Measurements from ENCODE around the gene PRKCE.

The PRKCE gene

GRCh38 chr2:45631955-45632354, 19.5 kb upstream of the PRKCE start:
- no peak for DNase-seq (ENCODE audit: low read depth)

GRCh38 chr2:45634223-45634622, 17.3 kb upstream of the PRKCE start:
- no peak for DNase-seq (ENCODE audit: low read depth)

- no peak for DNase-seq (ENCODE audit: low read depth)
These were observed 15.5 kb upstream of the PRKCE start for GRCh38 chr2:45636008-45636407.

GRCh38 chr2:45637440-45637839, 14.0 kb upstream of the PRKCE start:
- DNase-seq (ENCODE audit: low read depth), result no peak

- no peak for DNase-seq (ENCODE audit: low read depth)
These were observed 10.9 kb upstream of the PRKCE start for GRCh38 chr2:45640576-45640975.

GRCh38 chr2:45643095-45643494, 8.4 kb upstream of the PRKCE start:
- DNase-seq (ENCODE audit: low read depth), result no peak

GRCh38 chr2:45643543-45644542, 7.6 kb upstream of the PRKCE start:
- peak; percentile 59 for DNase-seq (ENCODE audit: low read depth)

- no peak for DNase-seq (ENCODE audit: low read depth)
These were observed 5.2 kb upstream of the PRKCE start for GRCh38 chr2:45646289-45646688.

GRCh38 chr2:45647356-45647755, 4.1 kb upstream of the PRKCE start:
- DNase-seq (ENCODE audit: low read depth), result no peak

GRCh38 chr2:45647986-45648520, 3.4 kb upstream of the PRKCE start:
- DNase-seq (ENCODE audit: low read depth), result no peak

- no peak for DNase-seq (ENCODE audit: low read depth)
These were observed 2.8 kb upstream of the PRKCE start for GRCh38 chr2:45648636-45649035.

- no peak for DNase-seq (ENCODE audit: low read depth)
These were observed 2.0 kb upstream of the PRKCE start for GRCh38 chr2:45649462-45649857.

- DNase-seq (ENCODE audit: low read depth), result peak; percentile 42
These were observed 1.3 kb upstream of the PRKCE start for GRCh38 chr2:45649858-45650811.

GRCh38 chr2:45650851-45651414, 542 bp upstream of the PRKCE start:
- peak; percentile 92 for DNase-seq (ENCODE audit: low read depth)

- DNase-seq (ENCODE audit: low read depth), result peak; percentile 1
These were observed 886 bp downstream of the PRKCE start for GRCh38 chr2:45652090-45653031.

- DNase-seq (ENCODE audit: low read depth), result no peak
These were observed 1.8 kb downstream of the PRKCE start for GRCh38 chr2:45653122-45653913.

- DNase-seq (ENCODE audit: low read depth), result no peak
These were observed 2.8 kb downstream of the PRKCE start for GRCh38 chr2:45654250-45654649.

GRCh38 chr2:45661828-45662227, 10.4 kb downstream of the PRKCE start:
- DNase-seq (ENCODE audit: low read depth), result no peak

GRCh38 chr2:45664635-45665261, 13.3 kb downstream of the PRKCE start:
- DNase-seq (ENCODE audit: low read depth), result no peak

- DNase-seq (ENCODE audit: low read depth), result no peak
These were observed 17.0 kb downstream of the PRKCE start for GRCh38 chr2:45668509-45668908.

All from stimulated activated CD4-positive, alpha-beta T cell treated with anti-CD3 and anti-CD28 coated beads, Interleukin-2, amount 100 ng/mL, for 4 hours (primary cell).